Measurements from ENCODE around the gene TCTN1. TPM values are rescaled to one million over a fixed set of nuclear protein-coding genes. Genes with fewer than 3 reads are reported as not detected.

Gene TCTN1
- total RNA-seq, 1 experiment from 2014 or later = 27.0 TPM

GRCh38 chr12:110679201-110679600 lies 65.3 kb downstream of the TCTN1 start:
- CTCF ChIA-PET = no interaction called here

GRCh38 chr12:110680032-110680431 lies 66.1 kb downstream of the TCTN1 start:
- no peaks in the 10 kb centered on the region for H3K79me2 ChIP-seq (ENCODE audit: insufficient read depth, low read length)
- ChIA-PET POLR2A (no interaction called here), CTCF (no interaction called here), RAD21 (ENCODE audit: low non-redundant PET in 1 of 2, low total read pairs in 2 of 2, uncharacterized antibody in 2 of 2, unreplicated experiment in 2 of 2) (no interaction called here)
- DNase-seq (ENCODE audit: low read depth, low spot score) (no peak), ATAC-seq (no peak)
- no peak overlapping the region for H3K27ac ChIP-seq (ENCODE audit: low read depth, low read length)
- no peaks in the 10 kb centered on the region for H3K4me1 ChIP-seq (ENCODE audit: control insufficient read depth in 1 of 2, insufficient read depth in 2 of 2, low read length in 2 of 2)
- H3K4me3 ChIP-seq (replicated peaks in 1 of 2; ENCODE audit: low read depth in 1 of 2, low read length in 2 of 2) = no peak overlapping the region
- H4K20me1 ChIP-seq (ENCODE audit: insufficient read depth) = no peaks in the 10 kb centered on the region
- TF ChIP-seq EZH2phosphoT487 (IDR thresholded peaks at IDR 0.05; ENCODE audit: borderline replicate concordance) (no peak), ZNF274 (IDR thresholded peaks at IDR 0.05; ENCODE audit: low read depth, low read length) (no peak), CEBPB (IDR thresholded peaks at IDR 0.05; ENCODE audit: low read depth) (no peak), POLR2AphosphoS5 (IDR thresholded peaks at IDR 0.05; ENCODE audit: low read depth, low read length) (no peak), POLR2A (IDR thresholded peaks at IDR 0.05; ENCODE audit: borderline replicate concordance, extremely low read depth, insufficient read depth, insufficient read length) (no peak), EGR1 (IDR thresholded peaks at IDR 0.05; ENCODE audit: low read depth) (no peak), CBX3 (IDR thresholded peaks at IDR 0.05; ENCODE audit: low read depth) (no peak), RAD21 (IDR thresholded peaks at IDR 0.05; ENCODE audit: low read depth) (no peak), EZH2 (IDR thresholded peaks at IDR 0.05) (no peak), JUND (IDR thresholded peaks at IDR 0.05) (no peak), SP1 (IDR thresholded peaks at IDR 0.05; ENCODE audit: low read depth) (no peak)
- TF ChIP-seq, protein P1, sequence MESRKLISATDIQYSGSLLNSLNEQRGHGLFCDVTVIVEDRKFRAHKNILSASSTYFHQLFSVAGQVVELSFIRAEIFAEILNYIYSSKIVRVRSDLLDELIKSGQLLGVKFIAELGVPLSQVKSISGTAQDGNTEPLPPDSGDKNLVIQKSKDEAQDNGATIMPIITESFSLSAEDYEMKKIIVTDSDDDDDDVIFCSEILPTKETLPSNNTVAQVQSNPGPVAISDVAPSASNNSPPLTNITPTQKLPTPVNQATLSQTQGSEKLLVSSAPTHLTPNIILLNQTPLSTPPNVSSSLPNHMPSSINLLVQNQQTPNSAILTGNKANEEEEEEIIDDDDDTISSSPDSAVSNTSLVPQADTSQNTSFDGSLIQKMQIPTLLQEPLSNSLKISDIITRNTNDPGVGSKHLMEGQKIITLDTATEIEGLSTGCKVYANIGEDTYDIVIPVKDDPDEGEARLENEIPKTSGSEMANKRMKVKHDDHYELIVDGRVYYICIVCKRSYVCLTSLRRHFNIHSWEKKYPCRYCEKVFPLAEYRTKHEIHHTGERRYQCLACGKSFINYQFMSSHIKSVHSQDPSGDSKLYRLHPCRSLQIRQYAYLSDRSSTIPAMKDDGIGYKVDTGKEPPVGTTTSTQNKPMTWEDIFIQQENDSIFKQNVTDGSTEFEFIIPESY (IDR thresholded peaks at IDR 0.05; ENCODE audit: extremely low read depth, insufficient replicate concordance, low read length) = no peak
- H3K9me3 ChIP-seq (ENCODE audit: control insufficient read depth in 1 of 2, insufficient read depth in 1 of 2, low read depth in 1 of 2, low read length in 2 of 2) = no peaks in the 10 kb centered on the region
- intact Hi-C loops (cut with micrococcal nuclease) = no loop called here
- no peaks in the 10 kb centered on the region for H3K9me2 ChIP-seq (ENCODE audit: insufficient read depth)
- no peaks in the 10 kb centered on the region for H3K27me3 ChIP-seq (ENCODE audit: insufficient read depth, low read length)
- H3K9ac ChIP-seq (ENCODE audit: low read length) = no peak overlapping the region
- no peaks in the 10 kb centered on the region for H3K36me3 ChIP-seq (ENCODE audit: control insufficient read depth in 1 of 2, insufficient read depth in 2 of 2, low read length in 2 of 2)
- H2AFZ ChIP-seq (ENCODE audit: low read depth, low read length, poor library complexity, severe bottlenecking) = no peak overlapping the region
- BruUV-seq (replicated peaks) = no TSS peak
- H3K4me2 ChIP-seq (ENCODE audit: low read length) = no peak overlapping the region

More at GRCh38 chr12:110679201-110679600, 65.3 kb downstream of the TCTN1 start:
- Histone ChIP-seq H2AFZ (ENCODE audit: low read depth, low read length, poor library complexity, severe bottlenecking) (no peak overlapping the region), H3K4me2 (ENCODE audit: low read length) (no peak overlapping the region), H3K79me2 (ENCODE audit: insufficient read depth, low read length) (no peaks in the 10 kb centered on the region), H3K27ac (ENCODE audit: low read depth, low read length) (no peak overlapping the region), H3K4me3 (replicated peaks in 1 of 2; ENCODE audit: low read depth in 1 of 2, low read length in 2 of 2) (no peak overlapping the region), H3K36me3 (ENCODE audit: control insufficient read depth in 1 of 2, insufficient read depth in 2 of 2, low read length in 2 of 2) (no peaks in the 10 kb centered on the region), H3K9me3 (ENCODE audit: control insufficient read depth in 1 of 2, insufficient read depth in 1 of 2, low read depth in 1 of 2, low read length in 2 of 2) (no peaks in the 10 kb centered on the region), H3K27me3 (ENCODE audit: insufficient read depth, low read length) (no peaks in the 10 kb centered on the region), H3K4me1 (ENCODE audit: control insufficient read depth in 1 of 2, insufficient read depth in 2 of 2, low read length in 2 of 2) (no peaks in the 10 kb centered on the region), H3K9me2 (ENCODE audit: insufficient read depth) (no peaks in the 10 kb centered on the region), H3K9ac (ENCODE audit: low read length) (no peak overlapping the region), H4K20me1 (ENCODE audit: insufficient read depth) (no peaks in the 10 kb centered on the region)
- ChIA-PET RAD21 (ENCODE audit: low non-redundant PET in 1 of 2, low total read pairs in 2 of 2, uncharacterized antibody in 2 of 2, unreplicated experiment in 2 of 2) (no interaction called here), POLR2A (no interaction called here)
- no TSS peak for BruUV-seq (replicated peaks)
- intact Hi-C loops (cut with micrococcal nuclease) = no loop called here
- TF ChIP-seq EGR1 (IDR thresholded peaks at IDR 0.05; ENCODE audit: low read depth) (no peak), FOSL1 (IDR thresholded peaks at IDR 0.05; ENCODE audit: low read depth) (no peak), POLR2AphosphoS5 (IDR thresholded peaks at IDR 0.05; ENCODE audit: low read depth, low read length) (no peak), YY1 (IDR thresholded peaks at IDR 0.05; ENCODE audit: extremely low read depth, insufficient replicate concordance, low read depth, low read length) (no peak), ZFX (IDR thresholded peaks at IDR 0.05) (no peak), CBX3 (IDR thresholded peaks at IDR 0.05; ENCODE audit: low read depth) (no peak), ZNF274 (IDR thresholded peaks at IDR 0.05; ENCODE audit: low read depth, low read length) (no peak), ATF3 (IDR thresholded peaks at IDR 0.05) (no peak), SIN3A (IDR thresholded peaks at IDR 0.05; ENCODE audit: low read depth) (no peak)
- TF ChIP-seq, protein P2, sequence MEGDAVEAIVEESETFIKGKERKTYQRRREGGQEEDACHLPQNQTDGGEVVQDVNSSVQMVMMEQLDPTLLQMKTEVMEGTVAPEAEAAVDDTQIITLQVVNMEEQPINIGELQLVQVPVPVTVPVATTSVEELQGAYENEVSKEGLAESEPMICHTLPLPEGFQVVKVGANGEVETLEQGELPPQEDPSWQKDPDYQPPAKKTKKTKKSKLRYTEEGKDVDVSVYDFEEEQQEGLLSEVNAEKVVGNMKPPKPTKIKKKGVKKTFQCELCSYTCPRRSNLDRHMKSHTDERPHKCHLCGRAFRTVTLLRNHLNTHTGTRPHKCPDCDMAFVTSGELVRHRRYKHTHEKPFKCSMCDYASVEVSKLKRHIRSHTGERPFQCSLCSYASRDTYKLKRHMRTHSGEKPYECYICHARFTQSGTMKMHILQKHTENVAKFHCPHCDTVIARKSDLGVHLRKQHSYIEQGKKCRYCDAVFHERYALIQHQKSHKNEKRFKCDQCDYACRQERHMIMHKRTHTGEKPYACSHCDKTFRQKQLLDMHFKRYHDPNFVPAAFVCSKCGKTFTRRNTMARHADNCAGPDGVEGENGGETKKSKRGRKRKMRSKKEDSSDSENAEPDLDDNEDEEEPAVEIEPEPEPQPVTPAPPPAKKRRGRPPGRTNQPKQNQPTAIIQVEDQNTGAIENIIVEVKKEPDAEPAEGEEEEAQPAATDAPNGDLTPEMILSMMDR (IDR thresholded peaks at IDR 0.05 in 2 of 3, conservative IDR thresholded peaks at IDR 0.05 in 1 of 3; ENCODE audit: borderline replicate concordance in 1 of 3, insufficient read depth in 1 of 3, low read depth in 2 of 3, low read length in 2 of 3) = no peak
- ATAC-seq (no peak), DNase-seq (ENCODE audit: low read depth, low spot score) (no peak)

Measured in HCT116 (cell line).